ENCODE measurements around the gene VARS1. TPM values are rescaled to one million over a fixed set of nuclear protein-coding genes. Genes with fewer than 3 reads are reported as not detected.
"Not testable (repeated sequence)": the region's sequence is repeated elsewhere in the genome, so short reads cannot be mapped to it uniquely, and the experiment has no call there.

Gene VARS1
- 79.8 TPM for total RNA-seq

- ATAC-seq, result peak; percentile 92
Measured at GRCh38 chr6:31795616-31796298, at the start of gene VARS1. Gene VARS1 (minus strand): TSS chr6:31795752. CDS start chr6:31795217, 535 bp downstream.

GRCh38 chr6:31844507-31844906 is 49.0 kb upstream of the VARS1 start:
- no peak for ATAC-seq

GRCh38 chr6:31842053-31842452 is 46.5 kb upstream of the VARS1 start:
- ATAC-seq, result no peak

- ATAC-seq, result not testable (repeated sequence)
Measured at GRCh38 chr6:31839779-31840126, 44.2 kb upstream of the VARS1 start.

- no peak for ATAC-seq
Measured at GRCh38 chr6:31838968-31839367, 43.4 kb upstream of the VARS1 start.

- not testable (repeated sequence) for ATAC-seq
Measured at GRCh38 chr6:31838114-31838553, 42.6 kb upstream of the VARS1 start.

GRCh38 chr6:31837369-31838113 is 42.0 kb upstream of the VARS1 start:
- ATAC-seq, result no peak

GRCh38 chr6:31836474-31837368 is 41.2 kb upstream of the VARS1 start:
- no peak for ATAC-seq

GRCh38 chr6:31836047-31836473 is 40.5 kb upstream of the VARS1 start:
- ATAC-seq, result no peak

- peak; percentile 66 for ATAC-seq
Measured at GRCh38 chr6:31834367-31835250, 39.1 kb upstream of the VARS1 start.

- ATAC-seq, result no peak
Measured at GRCh38 chr6:31831350-31832215, 36.0 kb upstream of the VARS1 start.

GRCh38 chr6:31830886-31831335 is 35.4 kb upstream of the VARS1 start:
- no peak for ATAC-seq

GRCh38 chr6:31829633-31830283 is 34.2 kb upstream of the VARS1 start:
- ATAC-seq, result no peak

- peak; percentile 93 for ATAC-seq
Measured at GRCh38 chr6:31827286-31828079, 31.9 kb upstream of the VARS1 start, which contains the start of gene HSPA1B. Gene HSPA1B (plus strand): TSS chr6:31827738. CDS start chr6:31827951, 213 bp downstream.

- ATAC-seq, result peak; percentile 59
Measured at GRCh38 chr6:31826793-31827285, 31.3 kb upstream of the VARS1 start.

- no peak for ATAC-seq
Measured at GRCh38 chr6:31825553-31825952, 30.0 kb upstream of the VARS1 start.

GRCh38 chr6:31823592-31824196 is 28.1 kb upstream of the VARS1 start:
- not testable (repeated sequence) for ATAC-seq

GRCh38 chr6:31822036-31822821 is 26.7 kb upstream of the VARS1 start:
- ATAC-seq, result peak; percentile 51

Data from esophagus mucosa (tissue), 1 donor.